ENCODE measurements around the gene GPR26.
"Not testable (repeated sequence)": the region's sequence is repeated elsewhere in the genome, so short reads cannot be mapped to it uniquely, and the experiment has no call there.

GPR26 gene

GRCh38 chr10:123718544-123719060 is 52.4 kb downstream of the GPR26 start:
- H3K27me3 ChIP-seq (ENCODE audit: insufficient read depth, low read length): no peaks in the 10 kb centered on the region
- no peak overlapping the region for H3K9ac ChIP-seq (ENCODE audit: low read depth, low read length)
- H3K4me3 ChIP-seq (ENCODE audit: low read length): no peak overlapping the region
- no peak overlapping the region for H3K27ac ChIP-seq (ENCODE audit: low read length)
- no peaks in the 10 kb centered on the region; the same call in 1 of the 2 replicates for H3K9me3 ChIP-seq (ENCODE audit: insufficient read depth, low read depth, low read length)
- H3K36me3 ChIP-seq (ENCODE audit: insufficient read depth, low read depth, low read length): no peaks in the 10 kb centered on the region
- H3K4me1 ChIP-seq (ENCODE audit: insufficient read depth, low read length): no peaks in the 10 kb centered on the region

- H3K9me3 ChIP-seq (ENCODE audit: insufficient read depth, low read depth, low read length): no peaks in the 10 kb centered on the region; the same call in 1 of the 2 replicates
- no peaks in the 10 kb centered on the region for H3K4me1 ChIP-seq (ENCODE audit: insufficient read depth, low read length)
- no peak overlapping the region for H3K9ac ChIP-seq (ENCODE audit: low read depth, low read length)
- H3K27me3 ChIP-seq (ENCODE audit: insufficient read depth, low read length): no peaks in the 10 kb centered on the region
- no peak overlapping the region for H3K4me3 ChIP-seq (ENCODE audit: low read length)
- H3K36me3 ChIP-seq (ENCODE audit: insufficient read depth, low read depth, low read length): no peaks in the 10 kb centered on the region
- H3K27ac ChIP-seq (ENCODE audit: low read length): no peak overlapping the region
Observed at GRCh38 chr10:123720536-123720935, 54.4 kb downstream of the GPR26 start.

DNA sequence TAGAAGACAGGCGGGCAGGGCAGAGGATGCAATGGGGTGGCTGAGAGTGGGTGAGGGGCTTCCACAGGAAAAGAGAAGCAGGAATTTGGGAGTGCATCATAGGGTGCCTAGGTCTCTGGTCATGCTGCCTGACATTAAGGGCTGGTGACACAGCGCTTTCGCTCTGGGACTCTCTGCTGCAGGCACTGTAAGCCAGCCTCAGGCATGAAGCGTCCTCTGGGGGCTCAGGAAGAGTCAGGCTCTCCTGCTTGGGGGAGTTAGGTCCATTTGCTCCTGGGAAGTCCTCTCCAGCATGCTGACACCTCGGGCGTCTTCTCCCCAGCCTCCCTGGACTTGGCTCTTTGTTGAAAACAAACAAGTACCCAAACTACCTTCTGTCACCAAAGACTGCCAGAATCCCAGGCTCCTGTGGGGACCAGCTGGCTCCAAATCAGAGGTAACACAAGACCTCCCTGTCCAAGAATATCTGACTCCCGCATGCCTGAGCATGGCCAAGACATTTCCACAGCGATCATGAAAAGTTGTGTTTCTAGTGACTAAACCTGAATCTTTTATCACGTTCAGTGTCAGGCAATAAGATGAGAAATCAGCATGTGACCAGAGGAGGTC is 55.4 kb downstream of the GPR26 start:
- no peak overlapping the region for H3K4me3 ChIP-seq (ENCODE audit: low read length)
- H3K9ac ChIP-seq (ENCODE audit: low read depth, low read length): no peak overlapping the region
- no peaks in the 10 kb centered on the region for H3K36me3 ChIP-seq (ENCODE audit: insufficient read depth, low read depth, low read length)
- H3K27me3 ChIP-seq (ENCODE audit: insufficient read depth, low read length): no peaks in the 10 kb centered on the region
- no peaks in the 10 kb centered on the region for H3K4me1 ChIP-seq (ENCODE audit: insufficient read depth, low read length)
- no peaks in the 10 kb centered on the region; the same call in 1 of the 2 replicates for H3K9me3 ChIP-seq (ENCODE audit: insufficient read depth, low read depth, low read length)
- no peak overlapping the region for H3K27ac ChIP-seq (ENCODE audit: low read length)

DNA sequence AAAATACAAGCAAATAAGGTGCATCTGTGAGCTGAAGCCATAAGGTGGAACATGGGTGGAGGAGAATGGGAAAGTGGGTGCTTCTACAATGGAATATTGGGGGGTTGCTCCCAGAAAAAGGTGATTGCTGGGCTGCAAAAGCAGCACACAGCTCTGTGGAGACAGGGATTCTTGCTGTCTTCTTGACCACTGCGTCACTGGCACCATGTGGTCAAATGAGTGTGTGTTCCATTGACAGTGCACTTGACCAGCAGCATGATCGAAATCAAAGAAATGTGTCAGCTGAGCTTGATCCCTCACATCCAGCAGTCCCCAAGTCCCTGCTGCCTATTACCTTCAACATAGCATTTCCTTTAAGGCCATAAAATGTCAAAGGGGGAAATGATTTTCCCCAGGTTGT is 56.2 kb downstream of the GPR26 start:
- Histone ChIP-seq H3K9me3 (ENCODE audit: insufficient read depth, low read depth, low read length) (no peaks in the 10 kb centered on the region; the same call in 1 of the 2 replicates), H3K9ac (ENCODE audit: low read depth, low read length) (no peak overlapping the region), H3K4me3 (ENCODE audit: low read length) (no peak overlapping the region), H3K27ac (ENCODE audit: low read length) (no peak overlapping the region), H3K36me3 (ENCODE audit: insufficient read depth, low read depth, low read length) (no peaks in the 10 kb centered on the region), H3K27me3 (ENCODE audit: insufficient read depth, low read length) (no peaks in the 10 kb centered on the region), H3K4me1 (ENCODE audit: insufficient read depth, low read length) (no peaks in the 10 kb centered on the region)

DNA sequence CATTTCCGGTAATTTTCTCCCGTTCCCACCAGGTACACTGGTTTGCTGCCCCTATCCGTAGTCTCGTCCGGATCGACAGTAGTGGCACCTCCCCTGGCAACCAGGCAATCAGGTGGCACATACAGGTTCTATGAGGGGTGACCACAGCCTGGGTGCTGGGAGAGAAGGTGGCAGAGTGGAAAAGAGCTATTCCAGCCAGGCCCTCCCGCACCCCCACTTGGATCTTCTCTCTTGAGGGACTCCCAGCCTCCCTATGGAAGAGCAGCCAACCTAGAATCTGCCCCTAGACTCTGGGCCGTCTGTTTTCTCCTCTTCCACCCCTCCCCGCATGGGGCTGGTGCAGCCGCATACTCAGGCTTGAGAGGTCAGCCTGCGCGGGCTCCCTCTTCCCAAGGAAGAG is 58.6 kb downstream of the GPR26 start:
- Histone ChIP-seq H3K27me3 (ENCODE audit: insufficient read depth, low read length) (no peaks in the 10 kb centered on the region), H3K4me1 (ENCODE audit: insufficient read depth, low read length) (peaks cover 9% of the 10 kb centered on the region), H3K9ac (ENCODE audit: low read depth, low read length) (no peak overlapping the region), H3K27ac (ENCODE audit: low read length) (no peak overlapping the region), H3K9me3 (ENCODE audit: insufficient read depth, low read depth, low read length) (no peaks in the 10 kb centered on the region), H3K36me3 (ENCODE audit: insufficient read depth, low read depth, low read length) (no peaks in the 10 kb centered on the region), H3K4me3 (ENCODE audit: low read length) (no peak overlapping the region)

DNA sequence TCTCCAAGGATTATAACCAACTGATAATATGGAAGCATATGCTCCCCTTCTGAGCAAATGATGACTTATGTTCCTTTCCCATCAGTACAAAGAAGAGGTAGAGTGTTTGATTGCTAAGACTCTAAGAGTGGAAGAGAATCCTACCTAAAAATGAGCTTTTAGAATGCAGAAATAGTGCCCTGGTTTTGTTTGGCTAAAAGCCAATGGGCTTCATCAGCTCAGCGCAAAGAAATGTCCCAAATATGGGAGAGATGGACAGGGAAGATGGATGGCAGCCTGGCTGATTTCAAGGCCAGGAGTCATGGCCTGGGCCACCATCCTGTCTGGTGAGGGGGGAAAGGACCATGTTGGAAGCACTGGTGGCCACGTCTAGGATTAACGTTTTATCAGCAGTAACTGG is 60.2 kb downstream of the GPR26 start:
- H3K9me3 ChIP-seq (ENCODE audit: insufficient read depth, low read depth, low read length): peaks cover 9% of the 10 kb centered on the region; the same call in 1 of the 2 replicates
- H3K27me3 ChIP-seq (ENCODE audit: insufficient read depth, low read length): no peaks in the 10 kb centered on the region
- peaks cover 12% of the 10 kb centered on the region for H3K4me1 ChIP-seq (ENCODE audit: insufficient read depth, low read length)
- H3K36me3 ChIP-seq (ENCODE audit: insufficient read depth, low read depth, low read length): no peaks in the 10 kb centered on the region
- no peak overlapping the region for H3K27ac ChIP-seq (ENCODE audit: low read length)
- no peak overlapping the region for H3K4me3 ChIP-seq (ENCODE audit: low read length)
- no peak overlapping the region for H3K9ac ChIP-seq (ENCODE audit: low read depth, low read length)

DNA sequence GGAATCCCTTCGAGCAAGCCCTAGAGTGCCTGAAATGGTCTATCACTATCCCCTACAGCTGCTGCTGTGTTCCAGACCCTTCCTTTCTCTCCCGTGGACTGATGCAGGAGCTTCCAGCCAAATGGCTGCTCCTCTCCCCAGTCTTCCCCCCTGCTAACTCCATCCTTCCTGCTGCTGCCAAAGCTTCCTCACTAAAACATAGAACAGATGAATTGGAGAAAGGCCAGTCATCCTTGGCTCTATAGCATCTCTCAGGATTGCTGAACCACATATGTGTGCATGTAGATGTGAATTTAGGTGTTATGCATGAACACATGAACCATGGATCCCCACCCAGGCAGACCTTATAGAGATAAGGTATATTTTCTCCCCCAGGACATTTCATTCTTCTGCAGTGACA is 60.7 kb downstream of the GPR26 start:
- Histone ChIP-seq H3K4me3 (ENCODE audit: low read length) (no peak overlapping the region), H3K9ac (ENCODE audit: low read depth, low read length) (no peak overlapping the region), H3K9me3 (ENCODE audit: insufficient read depth, low read depth, low read length) (peaks cover 9% of the 10 kb centered on the region; the same call in 1 of the 2 replicates), H3K27me3 (ENCODE audit: insufficient read depth, low read length) (no peaks in the 10 kb centered on the region), H3K4me1 (ENCODE audit: insufficient read depth, low read length) (peaks cover 12% of the 10 kb centered on the region), H3K27ac (ENCODE audit: low read length) (no peak overlapping the region), H3K36me3 (ENCODE audit: insufficient read depth, low read depth, low read length) (no peaks in the 10 kb centered on the region)

- Histone ChIP-seq H3K27ac (ENCODE audit: low read length) (no peak overlapping the region), H3K36me3 (ENCODE audit: insufficient read depth, low read depth, low read length) (no peaks in the 10 kb centered on the region), H3K4me3 (ENCODE audit: low read length) (0 out of 2 replicates have a peak overlapping the region, but pooled peaks have one; percentile 18), H3K9me3 (ENCODE audit: insufficient read depth, low read depth, low read length) (peaks cover 9% of the 10 kb centered on the region; the same call in 1 of the 2 replicates), H3K27me3 (ENCODE audit: insufficient read depth, low read length) (no peaks in the 10 kb centered on the region), H3K4me1 (ENCODE audit: insufficient read depth, low read length) (peaks cover 12% of the 10 kb centered on the region), H3K9ac (ENCODE audit: low read depth, low read length) (no peak overlapping the region)
Observed at GRCh38 chr10:123729523-123729922, 63.4 kb downstream of the GPR26 start.

DNA sequence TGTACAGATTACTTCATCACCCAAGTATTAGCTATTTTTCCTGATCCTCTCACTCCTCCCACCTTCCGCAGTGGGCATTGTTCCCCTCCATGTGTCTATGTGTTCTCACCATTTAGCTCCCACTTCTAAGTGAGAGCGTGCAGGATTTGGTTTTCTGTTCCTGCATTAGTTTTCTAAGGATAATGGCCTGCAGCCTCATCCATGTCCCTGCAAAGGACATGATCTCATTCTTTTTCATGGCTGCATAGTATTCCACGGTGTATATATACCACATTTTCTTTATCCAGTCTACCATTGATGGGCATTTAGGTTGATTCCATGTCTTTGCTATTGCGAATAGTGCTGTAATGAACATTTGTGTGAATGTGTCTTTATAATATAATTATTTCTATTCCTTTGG is 70.8 kb downstream of the GPR26 start:
- not testable (repeated sequence) for H3K9ac ChIP-seq (ENCODE audit: low read depth, low read length); H3K9me3 ChIP-seq (ENCODE audit: insufficient read depth, low read depth, low read length); H3K4me3 ChIP-seq (ENCODE audit: low read length); H3K27me3 ChIP-seq (ENCODE audit: insufficient read depth, low read length); H3K36me3 ChIP-seq (ENCODE audit: insufficient read depth, low read depth, low read length); H3K4me1 ChIP-seq (ENCODE audit: insufficient read depth, low read length); H3K27ac ChIP-seq (ENCODE audit: low read length)

- H3K27ac ChIP-seq (ENCODE audit: low read length): no peak overlapping the region
- H3K36me3 ChIP-seq (ENCODE audit: insufficient read depth, low read depth, low read length): no peaks in the 10 kb centered on the region
- H3K27me3 ChIP-seq (ENCODE audit: insufficient read depth, low read length): no peaks in the 10 kb centered on the region
- H3K9me3 ChIP-seq (ENCODE audit: insufficient read depth, low read depth, low read length): no peaks in the 10 kb centered on the region
- no peaks in the 10 kb centered on the region for H3K4me1 ChIP-seq (ENCODE audit: insufficient read depth, low read length)
- H3K9ac ChIP-seq (ENCODE audit: low read depth, low read length): no peak overlapping the region
- H3K4me3 ChIP-seq (ENCODE audit: low read length): no peak overlapping the region
Observed at GRCh38 chr10:123741146-123741545, 75.0 kb downstream of the GPR26 start.

DNA sequence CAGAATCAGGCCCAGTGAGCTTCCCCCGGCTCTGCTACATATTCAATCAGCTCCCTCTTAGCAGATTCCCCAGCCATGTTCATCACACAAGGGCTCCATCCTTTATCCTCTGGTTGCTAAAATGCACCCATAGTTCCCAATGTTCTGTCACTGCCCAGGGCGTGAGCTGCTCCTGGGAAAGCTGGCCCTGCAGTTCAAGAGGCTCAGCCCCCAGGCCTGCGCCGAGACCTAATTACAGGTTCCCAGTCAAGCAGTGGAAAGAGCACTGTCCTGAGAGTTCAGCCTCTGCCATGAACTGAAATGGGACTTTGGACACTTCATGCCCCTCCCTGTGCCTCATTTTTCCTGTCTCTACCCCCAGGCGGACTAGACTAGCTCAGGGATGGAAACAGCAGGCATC is 75.6 kb downstream of the GPR26 start:
- Histone ChIP-seq H3K27me3 (ENCODE audit: insufficient read depth, low read length) (no peaks in the 10 kb centered on the region), H3K9ac (ENCODE audit: low read depth, low read length) (no peak overlapping the region), H3K4me3 (ENCODE audit: low read length) (no peak overlapping the region), H3K9me3 (ENCODE audit: insufficient read depth, low read depth, low read length) (no peaks in the 10 kb centered on the region), H3K36me3 (ENCODE audit: insufficient read depth, low read depth, low read length) (no peaks in the 10 kb centered on the region), H3K4me1 (ENCODE audit: insufficient read depth, low read length) (peaks cover 5% of the 10 kb centered on the region; the same call in 1 of the 2 replicates), H3K27ac (ENCODE audit: low read length) (no peak overlapping the region)

DNA sequence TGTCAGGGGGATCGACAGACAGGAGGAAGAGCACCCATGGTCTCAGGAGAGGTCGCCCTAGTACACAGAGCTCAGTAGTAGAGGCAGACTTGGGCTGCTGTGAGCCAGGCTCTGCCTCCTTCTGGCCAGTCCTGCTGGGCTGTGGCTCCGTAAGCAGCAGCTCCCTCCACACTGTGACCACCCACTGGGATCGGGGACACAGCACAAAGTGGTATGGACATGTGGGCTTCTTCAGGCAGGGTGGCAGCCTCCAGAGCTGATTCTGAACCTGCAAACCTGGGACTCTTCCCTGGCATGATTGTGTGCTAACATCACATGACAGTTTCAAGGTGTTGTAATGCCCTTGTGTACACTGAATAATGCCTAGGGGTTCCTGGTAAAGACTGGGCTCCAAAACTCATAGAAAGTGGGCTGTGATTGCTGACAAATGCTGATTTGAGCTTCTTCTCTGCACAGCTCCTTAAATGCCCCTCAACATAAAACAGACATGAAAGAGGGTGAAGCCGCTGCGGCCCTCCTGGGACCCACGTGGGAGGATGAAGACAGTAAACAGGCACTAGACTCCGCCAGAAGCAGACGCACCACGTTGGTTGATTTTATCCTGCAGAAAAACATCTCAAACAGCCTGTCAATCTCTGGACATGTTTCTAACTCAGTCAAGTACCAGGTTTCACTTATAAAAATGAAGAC is 76.7 kb downstream of the GPR26 start:
- Histone ChIP-seq H3K27me3 (ENCODE audit: insufficient read depth, low read length) (no peaks in the 10 kb centered on the region), H3K36me3 (ENCODE audit: insufficient read depth, low read depth, low read length) (no peaks in the 10 kb centered on the region), H3K9me3 (ENCODE audit: insufficient read depth, low read depth, low read length) (no peaks in the 10 kb centered on the region), H3K4me3 (ENCODE audit: low read length) (no peak overlapping the region), H3K27ac (ENCODE audit: low read length) (no peak overlapping the region), H3K9ac (ENCODE audit: low read depth, low read length) (no peak overlapping the region), H3K4me1 (ENCODE audit: insufficient read depth, low read length) (peaks cover 5% of the 10 kb centered on the region; the same call in 1 of the 2 replicates)

Data from iPS-20b (cell line).